Measurements from ENCODE around the gene OSCP1.

The OSCP1 gene

GRCh38 chr1:36446271-36446670 lies 4.0 kb downstream of the OSCP1 start:
- DNase-seq = no peak

DNA sequence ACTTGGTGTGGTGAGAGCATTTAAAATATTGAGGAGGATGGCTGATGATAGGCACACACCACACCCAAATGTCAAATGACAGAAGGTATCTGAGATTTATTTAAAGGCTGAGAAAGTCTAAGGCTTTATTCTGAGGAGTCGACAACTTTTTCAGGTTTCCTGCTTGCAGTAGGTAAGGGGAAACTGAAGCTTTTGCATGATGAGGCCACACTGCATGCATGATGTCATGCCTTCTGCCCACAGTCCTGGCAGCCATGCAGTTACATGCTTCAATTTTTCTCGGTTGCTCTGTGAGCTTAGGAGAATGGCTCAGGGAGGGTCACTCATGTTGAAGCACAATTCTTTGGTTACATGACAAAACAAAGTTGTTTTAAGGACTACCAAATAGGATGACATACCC lies 7.0 kb downstream of the OSCP1 start:
- DNase-seq = no peak

DNA sequence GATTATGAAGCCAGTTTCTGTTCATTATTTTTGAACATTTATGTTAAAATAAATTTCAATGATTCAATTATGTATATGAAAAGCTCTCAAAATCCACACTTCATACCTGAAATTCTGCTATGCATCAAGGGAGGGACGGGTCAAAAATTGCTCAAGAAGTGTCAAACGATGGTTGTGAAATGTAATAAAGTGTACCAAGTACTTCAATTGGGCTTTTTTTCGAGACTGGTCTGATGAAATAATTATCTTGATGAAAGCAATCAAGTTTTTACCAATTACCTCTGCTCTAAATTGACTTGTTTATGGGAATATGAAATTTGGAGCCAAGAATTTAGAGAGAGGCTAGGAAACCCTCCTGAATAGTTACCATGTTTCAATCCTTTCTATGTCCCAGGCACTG lies 7.9 kb downstream of the OSCP1 start:
- no peak for DNase-seq

GRCh38 chr1:36440646-36441045 lies 9.6 kb downstream of the OSCP1 start:
- DNase-seq = no peak

DNA sequence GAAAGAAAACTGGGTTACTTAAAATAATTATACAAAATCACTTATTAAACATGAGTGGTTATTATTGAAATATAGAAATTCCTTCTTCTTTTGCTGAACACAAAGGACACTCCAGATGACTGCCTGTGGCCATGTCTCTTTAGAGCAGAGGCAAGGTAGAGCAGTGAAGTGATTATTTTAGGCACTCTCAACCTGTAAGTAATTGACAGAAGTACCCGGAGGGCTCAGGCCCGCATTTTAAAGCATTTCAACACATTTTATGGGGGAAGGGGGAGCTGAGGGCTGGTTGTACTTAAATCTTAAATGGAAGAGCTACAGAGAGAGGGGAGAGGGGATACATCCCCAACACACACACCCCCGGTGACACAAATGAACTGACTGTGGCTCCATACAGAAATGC lies 10.2 kb downstream of the OSCP1 start:
- DNase-seq = no peak

- no peak for DNase-seq
These were observed 11.5 kb downstream of the OSCP1 start for GRCh38 chr1:36438715-36439114.

- no peak for DNase-seq
These were observed 13.4 kb downstream of the OSCP1 start for GRCh38 chr1:36436821-36437220.

- DNase-seq = no peak
These were observed 17.1 kb downstream of the OSCP1 start for GRCh38 chr1:36433102-36433501.

DNA sequence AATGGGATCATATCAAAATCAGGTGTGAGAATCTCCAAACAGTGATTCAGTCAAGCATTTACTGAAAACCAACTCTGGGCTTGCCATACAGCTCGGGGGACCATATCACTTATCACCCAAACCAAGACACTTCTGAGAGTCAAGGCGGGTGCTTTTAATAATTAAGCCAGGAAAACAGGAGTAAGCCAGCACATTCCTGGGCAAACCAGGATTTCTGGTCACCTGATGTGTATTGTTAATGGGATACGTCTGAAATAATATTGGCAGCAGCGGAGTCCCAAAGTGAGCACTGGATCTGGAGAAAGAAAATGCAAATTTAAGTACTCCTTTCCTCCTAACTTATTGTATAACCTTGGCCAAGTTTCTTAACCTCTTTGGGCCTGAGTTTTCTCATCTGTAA lies 17.6 kb downstream of the OSCP1 start:
- DNase-seq = no peak

- no peak for DNase-seq
These were observed 24.5 kb downstream of the OSCP1 start for GRCh38 chr1:36425791-36426190.

GRCh38 chr1:36421649-36422048 lies 28.6 kb downstream of the OSCP1 start:
- no peak for DNase-seq

DNA sequence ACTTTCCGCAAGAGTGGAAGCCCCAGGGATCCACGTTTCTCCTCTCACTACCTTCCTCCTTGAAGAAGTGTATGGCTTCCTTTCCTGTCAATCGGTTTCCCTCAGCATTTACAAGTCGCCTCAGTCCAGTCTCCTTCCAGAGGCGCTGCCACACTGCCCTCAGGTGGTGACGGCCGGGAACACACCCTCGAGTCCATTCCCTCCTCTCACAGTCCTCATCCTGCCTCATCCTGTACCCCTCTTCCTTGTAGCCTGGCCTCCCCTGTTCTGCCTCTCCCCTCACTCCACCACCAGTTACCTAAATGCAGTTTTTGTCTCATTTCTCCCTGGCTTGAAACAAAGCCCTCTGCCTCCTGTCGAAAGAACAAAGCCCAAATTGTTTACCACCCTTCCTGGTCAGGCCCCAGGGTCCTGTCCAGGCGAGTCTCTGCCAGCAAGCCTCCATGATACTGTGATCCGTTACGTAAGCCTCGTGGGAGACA lies 29.4 kb downstream of the OSCP1 start:
- peak; percentile 40 for DNase-seq

- DNase-seq = no peak
These were observed 29.8 kb downstream of the OSCP1 start for GRCh38 chr1:36420409-36420808.

DNA sequence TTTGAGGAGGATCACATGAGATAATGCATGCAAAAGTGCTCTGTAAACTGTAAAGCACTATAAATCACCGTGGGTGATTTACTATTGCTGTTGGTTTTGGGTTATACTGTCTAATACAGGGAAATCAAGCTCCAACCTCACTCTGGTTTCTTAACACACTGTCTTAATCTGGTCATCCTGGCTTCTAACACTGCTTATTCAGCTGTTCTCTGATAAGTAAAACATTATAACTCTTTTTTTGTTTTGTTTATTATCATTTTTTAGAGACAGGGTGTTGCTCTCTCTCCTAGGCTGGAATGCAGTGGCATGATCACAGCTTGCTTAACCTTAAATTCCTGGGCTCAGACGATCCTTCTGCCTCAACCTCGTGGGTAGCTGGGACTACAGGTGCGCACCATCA lies 30.7 kb downstream of the OSCP1 start:
- no peak for DNase-seq

- no peak for DNase-seq
These were observed 31.1 kb downstream of the OSCP1 start for GRCh38 chr1:36419140-36419539.

DNA sequence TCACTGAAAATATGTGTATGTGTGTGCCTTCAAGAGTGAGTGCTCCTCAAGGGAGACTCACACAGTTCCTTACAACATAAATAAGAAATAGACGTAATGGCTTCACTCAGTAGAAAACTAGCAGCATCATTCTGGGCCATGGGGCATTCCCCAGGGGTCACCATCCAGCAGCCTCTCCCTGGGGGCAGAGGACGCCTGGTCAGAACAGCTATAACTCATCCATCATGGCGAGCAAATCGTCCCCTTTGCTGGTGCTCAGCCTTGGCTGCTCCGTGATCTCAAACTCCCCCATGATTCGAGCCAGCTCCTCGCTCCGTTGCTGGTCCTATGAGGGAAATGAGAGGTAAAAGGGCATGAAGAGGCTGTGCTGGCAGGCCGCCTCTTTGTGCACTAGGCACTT lies 32.3 kb downstream of the OSCP1 start:
- no peak for DNase-seq

DNA sequence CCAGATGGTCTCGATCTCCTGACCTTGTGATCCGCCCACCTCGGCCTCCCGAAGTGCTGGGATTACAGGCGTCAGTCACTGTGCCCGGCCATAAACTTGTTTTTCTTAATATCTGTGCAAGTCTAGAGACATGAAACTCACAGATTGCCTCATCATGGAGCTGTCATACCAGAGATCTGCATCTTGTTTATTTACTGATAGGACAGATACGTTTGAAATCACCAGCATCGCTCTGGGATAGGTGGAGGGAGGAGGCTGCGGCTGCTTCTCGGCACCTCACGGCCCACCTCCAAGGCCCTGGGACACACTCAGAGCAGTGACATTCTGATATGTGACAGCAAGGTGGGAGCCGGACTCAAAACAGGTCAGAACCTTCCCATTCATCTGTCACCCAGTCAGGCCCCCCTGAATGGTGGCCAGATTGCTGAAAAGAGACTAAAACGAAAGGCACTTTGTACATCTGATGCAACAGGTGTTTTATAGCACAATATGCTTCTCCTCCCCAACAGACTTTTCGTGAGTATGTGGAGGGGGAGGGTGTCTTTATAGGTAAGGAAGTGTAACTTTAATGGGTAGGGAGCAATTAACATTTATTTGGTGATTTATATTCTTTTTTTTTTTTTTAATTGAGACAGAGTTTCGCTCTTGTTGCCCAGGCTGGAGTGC lies 34.5 kb downstream of the OSCP1 start:
- DNase-seq = no peak

DNA sequence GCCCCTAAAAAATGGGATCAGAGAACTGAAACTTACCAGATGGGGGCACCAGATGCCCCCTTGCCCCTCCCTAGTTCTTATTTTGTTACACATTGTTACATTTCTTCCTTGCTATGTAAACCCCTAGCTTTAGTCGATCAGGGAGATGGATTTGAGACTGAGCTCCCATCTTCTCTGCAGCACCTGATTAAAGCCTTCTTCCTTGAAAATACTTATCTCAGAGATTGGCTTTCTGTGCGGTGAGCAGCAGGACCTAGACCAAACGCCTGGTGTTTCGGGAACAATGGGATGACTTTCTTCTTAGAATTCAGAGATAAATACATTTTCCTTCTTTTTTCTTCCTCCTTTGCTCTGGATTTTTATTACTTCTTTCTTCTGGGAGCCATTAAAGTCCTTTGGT lies 35.9 kb downstream of the OSCP1 start:
- no peak for DNase-seq

DNA sequence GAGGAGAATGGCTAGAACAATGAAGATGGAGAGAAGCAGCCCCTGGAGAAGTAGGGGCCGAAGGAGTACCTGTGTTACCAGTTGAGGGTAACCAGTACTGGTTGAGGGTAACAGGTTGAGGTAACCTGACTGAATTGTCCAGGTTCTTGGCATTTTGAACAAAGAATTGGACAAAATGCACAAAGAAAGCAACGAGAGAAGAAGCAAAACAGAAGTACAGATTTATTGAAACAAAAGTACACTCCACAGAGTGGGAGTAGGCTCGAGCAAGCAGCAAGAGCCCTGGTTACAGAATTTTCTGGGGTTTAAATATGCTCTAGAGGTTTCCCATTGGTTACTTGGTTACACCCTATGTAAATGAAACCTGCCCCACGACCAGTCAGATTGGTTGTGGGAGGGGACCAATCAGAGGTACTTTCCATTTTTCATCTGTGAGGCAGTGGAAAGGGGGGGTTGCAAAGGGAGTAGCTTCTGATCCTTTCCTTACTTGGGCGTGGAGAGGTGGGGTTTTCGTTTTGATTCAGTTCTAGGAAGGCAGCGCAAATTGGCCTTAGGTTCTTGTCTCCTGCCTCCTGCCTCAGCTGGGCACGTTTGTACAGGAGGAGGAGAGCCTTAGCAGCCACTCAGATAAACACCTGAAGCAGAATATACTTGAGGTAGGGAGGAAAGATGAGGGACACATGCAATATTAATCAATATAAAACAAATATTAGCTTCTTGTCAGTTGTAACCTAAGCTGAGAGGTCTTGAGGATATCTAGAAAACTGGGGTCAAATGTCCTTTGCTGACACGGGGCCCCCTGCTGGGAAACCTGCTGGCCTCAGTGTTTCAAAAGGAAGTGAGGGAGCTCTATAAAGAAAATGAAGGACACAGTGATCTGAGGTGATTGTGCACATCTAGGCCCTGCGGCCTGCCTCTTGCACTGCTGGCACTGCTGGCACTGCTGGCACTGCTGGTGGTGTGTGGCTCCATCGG lies 38.3 kb downstream of the OSCP1 start:
- DNase-seq = peak; percentile 31

GRCh38 chr1:36408479-36408878 lies 41.8 kb downstream of the OSCP1 start:
- DNase-seq = no peak

DNA sequence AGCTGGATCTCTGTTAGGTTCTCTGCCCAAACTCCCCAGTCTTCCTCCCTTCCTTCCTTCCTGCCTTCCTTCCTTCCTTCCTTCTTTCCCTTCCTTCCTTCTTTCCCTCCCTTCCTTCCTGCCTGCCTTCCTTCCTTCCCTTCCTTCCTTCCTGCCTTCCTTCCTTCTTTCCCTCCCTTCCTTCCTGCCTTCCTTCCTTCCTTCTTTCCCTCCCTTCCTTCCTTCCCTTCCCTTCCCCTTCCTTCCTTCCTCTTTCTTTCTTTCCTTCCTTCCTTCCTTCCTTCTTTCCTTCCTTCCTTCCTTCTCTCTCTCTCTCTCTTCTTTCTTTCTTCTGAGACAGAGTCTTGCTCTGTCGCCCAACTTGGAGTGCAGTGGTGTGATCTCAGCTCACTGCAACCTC lies 43.8 kb downstream of the OSCP1 start:
- DNase-seq = no peak

GRCh38 chr1:36402504-36402890 lies 47.8 kb downstream of the OSCP1 start:
- no peak for DNase-seq

GRCh38 chr1:36401602-36402503 lies 48.4 kb downstream of the OSCP1 start:
- DNase-seq = no peak

Data from NCI-H1436 treated with DMSO at 0.1 percent for 48 hours (cell line).